Type B pancreatic cell (in vitro differentiated cells): Measurements from ENCODE around the gene SIRT2. TPM values are rescaled to one million over a fixed set of nuclear protein-coding genes. Genes with fewer than 3 reads are reported as not detected.

Experiments used
- DNase-seq: peaks from one replicate; pipeline ENCODE4 v3.0.0; 2021; ENCODE audit warnings: mixed read lengths; ENCODE audit not compliant: unreplicated experiment; ENCODE audit errors: extremely low spot score
- H3K27ac Mint-ChIP-seq: 2 replicates; pipeline ENCODE4 v1.8.0; 2021; ENCODE audit warnings: mild to moderate bottlenecking, mixed read lengths
- H3K27me3 Mint-ChIP-seq: 2 replicates; pipeline ENCODE4 v1.8.0; 2021; ENCODE audit warnings: mixed read lengths
- H3K36me3 Mint-ChIP-seq: 2 replicates; pipeline ENCODE4 v1.8.0; 2021; ENCODE audit warnings: mixed read lengths
- H3K4me1 Mint-ChIP-seq: one replicate; pipeline ENCODE4 v1.8.0; 2021; ENCODE audit warnings: mixed read lengths; ENCODE audit not compliant: unreplicated experiment
- H3K4me3 Mint-ChIP-seq: 2 replicates; pipeline ENCODE4 v1.8.0; 2021; ENCODE audit warnings: mild to moderate bottlenecking, mixed read lengths
- H3K9me3 Mint-ChIP-seq: 2 replicates; pipeline ENCODE4 v1.8.0; 2021; ENCODE audit warnings: mixed read lengths
- total RNA-seq: library from RNA; stranded (reverse); gene quantifications from 2 replicates; pipeline ENCODE4 v1.2.1, GENCODE V29; 2021; ENCODE audit warnings: low replicate concordance
- TF ChIP-seq, protein P1 (sequence below): fragments of 200-600 bp; sonication (generic); conservative IDR thresholded peaks from 2 replicates; pipeline ENCODE4 v1.5.0; 2021; ENCODE audit warnings: antibody characterized with exemption, mild to moderate bottlenecking

Gene SIRT2
- total RNA-seq, 1 donor from 2014 or later, result 46.0 TPM

DNA sequence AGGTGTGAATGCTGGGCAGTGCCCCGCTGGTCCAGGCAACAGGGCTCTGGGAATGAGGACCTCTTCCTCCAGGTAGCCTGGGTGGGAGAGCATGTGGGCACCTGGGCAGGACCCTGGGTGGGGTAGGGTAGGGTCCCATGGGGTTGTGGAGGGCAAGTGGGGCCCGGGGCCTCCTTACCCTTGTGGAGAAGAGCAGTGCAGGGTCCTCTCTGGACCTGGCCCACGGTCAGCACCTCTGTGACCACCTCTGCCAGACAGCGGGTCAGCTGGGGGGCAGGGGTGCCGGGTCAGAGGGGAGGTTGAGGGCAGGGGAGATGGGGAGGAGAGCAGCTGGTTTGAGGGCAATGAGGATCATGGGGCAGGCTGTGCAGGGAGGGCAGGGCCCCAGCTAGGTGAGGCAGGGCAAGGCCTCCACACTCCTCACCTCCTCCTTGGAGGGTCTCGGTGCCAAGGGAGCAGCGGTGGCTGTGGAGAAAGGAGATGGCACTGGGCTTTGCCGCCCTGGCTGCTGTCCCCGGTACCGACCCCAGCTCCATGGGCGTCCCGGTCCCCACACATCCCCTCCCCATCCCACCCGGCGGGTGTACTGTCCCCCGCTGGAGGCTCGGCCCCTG, 12.1 kb upstream of the SIRT2 start:
- Mint-ChIP-seq H3K4me1 (no peaks in the 10 kb centered on the region), H3K27ac (no peak overlapping the region)

DNA sequence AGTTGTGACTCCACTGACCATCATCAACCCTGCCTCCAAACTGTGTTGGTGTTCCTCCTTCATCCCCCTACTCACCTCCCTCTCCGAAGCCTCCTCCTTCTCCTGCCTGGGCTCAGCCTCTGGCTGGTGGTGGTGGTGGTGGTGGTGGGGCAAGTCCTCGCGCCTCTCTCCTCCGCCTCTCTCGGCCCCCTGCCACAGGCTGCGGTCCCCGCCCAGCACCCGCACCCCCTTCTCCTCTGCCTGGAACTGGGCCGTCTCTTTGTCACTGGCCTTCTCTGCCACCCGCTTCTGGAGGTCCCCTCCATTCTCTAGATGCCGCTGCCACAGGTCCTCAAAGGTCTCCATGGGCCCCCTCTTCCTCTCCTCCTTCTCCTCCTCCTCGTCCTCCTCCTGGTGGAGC, 11.1 kb upstream of the SIRT2 start:
- H3K27ac Mint-ChIP-seq, result no peak overlapping the region
- H3K27me3 Mint-ChIP-seq, result no peaks in the 10 kb centered on the region
- no peaks in the 10 kb centered on the region for H3K4me1 Mint-ChIP-seq
- no peaks in the 10 kb centered on the region for H3K9me3 Mint-ChIP-seq
- no peak for DNase-seq
- TF ChIP-seq, protein P1, sequence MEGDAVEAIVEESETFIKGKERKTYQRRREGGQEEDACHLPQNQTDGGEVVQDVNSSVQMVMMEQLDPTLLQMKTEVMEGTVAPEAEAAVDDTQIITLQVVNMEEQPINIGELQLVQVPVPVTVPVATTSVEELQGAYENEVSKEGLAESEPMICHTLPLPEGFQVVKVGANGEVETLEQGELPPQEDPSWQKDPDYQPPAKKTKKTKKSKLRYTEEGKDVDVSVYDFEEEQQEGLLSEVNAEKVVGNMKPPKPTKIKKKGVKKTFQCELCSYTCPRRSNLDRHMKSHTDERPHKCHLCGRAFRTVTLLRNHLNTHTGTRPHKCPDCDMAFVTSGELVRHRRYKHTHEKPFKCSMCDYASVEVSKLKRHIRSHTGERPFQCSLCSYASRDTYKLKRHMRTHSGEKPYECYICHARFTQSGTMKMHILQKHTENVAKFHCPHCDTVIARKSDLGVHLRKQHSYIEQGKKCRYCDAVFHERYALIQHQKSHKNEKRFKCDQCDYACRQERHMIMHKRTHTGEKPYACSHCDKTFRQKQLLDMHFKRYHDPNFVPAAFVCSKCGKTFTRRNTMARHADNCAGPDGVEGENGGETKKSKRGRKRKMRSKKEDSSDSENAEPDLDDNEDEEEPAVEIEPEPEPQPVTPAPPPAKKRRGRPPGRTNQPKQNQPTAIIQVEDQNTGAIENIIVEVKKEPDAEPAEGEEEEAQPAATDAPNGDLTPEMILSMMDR, result no peak
- no peak overlapping the region for H3K4me3 Mint-ChIP-seq
- H3K36me3 Mint-ChIP-seq, result peaks cover 9% of the 10 kb centered on the region

More for the DNA sequence above, 12.1 kb upstream of the SIRT2 start:
- no peak for DNase-seq
- H3K9me3 Mint-ChIP-seq, result no peaks in the 10 kb centered on the region
- H3K27me3 Mint-ChIP-seq, result no peaks in the 10 kb centered on the region
- TF ChIP-seq, protein P1, result no peak
- H3K4me3 Mint-ChIP-seq, result no peak overlapping the region
- peaks cover 9% of the 10 kb centered on the region for H3K36me3 Mint-ChIP-seq

DNA sequence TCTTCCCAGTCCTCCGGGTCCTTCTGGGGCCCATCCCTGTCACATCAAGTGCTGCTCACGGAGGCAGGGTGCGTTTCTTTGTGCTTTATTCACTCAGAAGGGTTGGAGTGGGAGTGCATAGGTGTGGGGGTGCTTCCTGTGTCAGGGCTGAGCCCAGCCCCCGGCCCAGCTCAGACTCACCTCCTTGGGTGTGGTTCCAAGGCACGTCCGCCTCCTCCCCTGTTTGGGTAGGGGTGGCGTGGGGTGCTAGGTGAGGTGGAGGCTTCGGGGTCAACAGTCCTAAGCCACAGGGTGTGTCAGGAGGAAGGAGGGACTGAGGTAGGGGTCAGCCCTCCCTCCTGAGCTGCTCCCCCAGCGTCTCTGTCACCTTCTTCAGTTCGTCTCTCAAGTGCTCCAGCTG, 9.5 kb upstream of the SIRT2 start:
- Mint-ChIP-seq H3K9me3 (no peaks in the 10 kb centered on the region), H3K4me1 (no peaks in the 10 kb centered on the region), H3K36me3 (peaks cover 8% of the 10 kb centered on the region), H3K4me3 (no peak overlapping the region), H3K27me3 (no peaks in the 10 kb centered on the region), H3K27ac (no peak overlapping the region)
- TF ChIP-seq, protein P1, result no peak
- DNase-seq, result no peak

DNA sequence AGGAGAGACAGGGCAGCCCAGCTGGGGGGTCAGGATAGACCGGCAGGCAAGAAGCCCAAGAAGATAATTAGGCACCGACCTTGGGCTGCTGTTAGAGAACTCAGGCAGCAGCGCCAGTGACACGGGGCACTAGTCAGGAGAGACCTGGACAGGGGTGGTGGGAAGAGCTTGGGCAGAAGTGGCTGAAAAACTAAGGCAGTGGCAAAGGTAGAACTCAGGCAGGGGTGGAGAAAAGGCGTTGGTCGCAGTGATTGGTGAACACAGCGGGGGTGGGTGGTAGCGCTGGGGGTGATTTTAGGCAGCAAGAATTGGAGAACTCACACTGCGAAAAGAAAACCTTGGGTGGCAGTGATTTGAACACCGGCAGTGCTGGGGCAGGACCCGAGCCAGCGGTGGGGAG, 8.3 kb upstream of the SIRT2 start:
- H3K4me3 Mint-ChIP-seq, result no peak overlapping the region
- DNase-seq, result no peak
- H3K4me1 Mint-ChIP-seq, result no peaks in the 10 kb centered on the region
- H3K36me3 Mint-ChIP-seq, result peaks cover 6% of the 10 kb centered on the region
- H3K27ac Mint-ChIP-seq, result peak overlapping the region; percentile 47
- TF ChIP-seq, protein P1, result no peak
- H3K9me3 Mint-ChIP-seq, result no peaks in the 10 kb centered on the region
- no peaks in the 10 kb centered on the region for H3K27me3 Mint-ChIP-seq

DNA sequence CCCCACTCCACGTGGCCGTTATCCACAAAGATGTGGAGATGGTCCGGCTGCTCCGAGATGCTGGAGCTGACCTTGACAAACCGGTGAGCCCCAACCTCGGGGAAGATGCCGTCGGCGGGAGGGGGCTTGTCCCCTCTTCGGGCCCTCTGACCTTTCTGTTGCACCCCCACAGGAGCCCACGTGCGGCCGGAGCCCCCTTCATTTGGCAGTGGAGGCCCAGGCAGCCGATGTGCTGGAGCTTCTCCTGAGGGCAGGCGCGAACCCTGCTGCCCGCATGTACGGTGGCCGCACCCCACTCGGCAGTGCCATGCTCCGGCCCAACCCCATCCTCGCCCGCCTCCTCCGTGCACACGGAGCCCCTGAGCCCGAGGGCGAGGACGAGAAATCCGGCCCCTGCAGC, 7.8 kb upstream of the SIRT2 start:
- Mint-ChIP-seq H3K4me1 (no peaks in the 10 kb centered on the region), H3K27ac (no peak overlapping the region), H3K36me3 (peaks cover 6% of the 10 kb centered on the region), H3K4me3 (no peak overlapping the region), H3K9me3 (no peaks in the 10 kb centered on the region), H3K27me3 (no peaks in the 10 kb centered on the region)
- TF ChIP-seq, protein P1, result no peak
- no peak for DNase-seq

DNA sequence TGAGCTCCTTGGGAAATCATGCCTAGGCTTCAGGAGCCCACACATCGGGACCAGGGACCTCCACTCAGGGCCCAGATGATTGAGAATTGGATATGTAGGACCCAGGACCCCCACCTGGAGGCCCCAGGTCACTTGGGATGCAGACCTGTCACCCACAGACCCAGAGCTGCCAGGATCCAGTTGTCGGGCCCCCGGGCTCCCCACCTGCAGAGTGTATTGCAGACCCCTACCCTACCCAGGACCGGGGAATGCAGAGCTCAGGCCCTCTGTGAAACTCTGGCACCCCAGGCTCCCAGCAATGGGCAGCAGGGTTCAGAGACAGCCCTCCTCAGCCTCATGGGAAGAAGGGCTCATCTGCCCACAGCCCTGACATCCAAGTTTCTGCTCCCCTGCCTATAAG, 6.2 kb upstream of the SIRT2 start:
- H3K27me3 Mint-ChIP-seq, result no peaks in the 10 kb centered on the region
- no peak overlapping the region for H3K4me3 Mint-ChIP-seq
- no peak for DNase-seq
- peaks cover 6% of the 10 kb centered on the region for H3K36me3 Mint-ChIP-seq
- H3K4me1 Mint-ChIP-seq, result peaks cover 4% of the 10 kb centered on the region
- TF ChIP-seq, protein P1, result no peak
- H3K9me3 Mint-ChIP-seq, result no peaks in the 10 kb centered on the region
- H3K27ac Mint-ChIP-seq, result no peak overlapping the region
